Erythroblast (primary cell): ENCODE measurements around the gene LAMB4.

Experiments
- GATA1 ChIP-seq: IDR thresholded peaks from 2 replicates; pipeline ENCODE4 v1.6.1; 2011; ENCODE audit warnings: low read depth, mild to moderate bottlenecking, control low read depth, low read length, moderate library complexity
- POLR2A ChIP-seq: IDR thresholded peaks from 2 replicates; pipeline ENCODE4 v1.6.1; 2011; ENCODE audit warnings: mild to moderate bottlenecking, low read length

DNA sequence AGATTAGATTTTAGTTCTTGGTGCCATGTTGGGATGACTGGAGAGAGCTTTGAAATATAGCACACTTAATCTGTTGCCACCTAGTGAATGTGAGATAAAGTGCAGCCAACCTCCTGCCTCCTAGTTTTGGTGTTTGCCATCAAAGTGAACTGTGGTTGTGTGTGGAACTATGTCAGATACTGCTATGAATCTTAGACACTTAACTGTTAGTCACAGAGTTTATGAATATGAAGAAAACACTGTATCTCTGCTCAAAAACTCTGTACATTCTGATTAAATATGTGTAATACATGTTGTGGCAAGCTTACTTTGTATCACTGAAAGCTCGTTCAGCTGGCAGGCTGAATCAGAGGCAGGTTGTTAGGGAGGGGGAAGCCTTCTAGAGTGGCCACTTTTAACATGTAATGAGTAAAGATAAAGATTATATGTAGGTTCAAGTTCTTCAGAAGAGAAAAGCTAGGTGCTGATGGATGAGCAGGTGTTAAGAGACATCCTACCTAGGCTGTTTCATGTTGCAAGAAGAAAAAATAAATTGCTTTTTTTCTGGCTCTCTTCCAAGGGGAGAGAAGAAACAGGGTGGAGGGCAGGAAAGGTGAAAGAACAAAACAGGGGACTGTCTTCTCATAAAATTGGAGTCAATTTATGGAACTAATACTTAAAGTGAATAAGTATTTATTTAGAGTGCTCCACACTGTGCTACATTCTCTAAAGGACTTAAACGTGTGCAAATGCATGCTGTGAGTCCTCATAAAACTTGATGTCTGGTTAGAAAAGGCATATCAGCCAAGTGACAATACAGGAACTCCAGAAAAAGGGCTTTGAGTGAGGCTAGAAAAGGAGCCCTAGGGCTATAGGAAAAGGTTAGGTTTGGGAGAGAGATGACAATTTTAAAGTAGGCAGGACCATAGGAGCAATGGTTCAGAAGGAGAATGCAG, 113.1 kb downstream of the LAMB4 start:
- TF ChIP-seq POLR2A (no peak), GATA1 (no peak)
